Esophagus (tissue), 2 donors: Measurements from ENCODE around the gene TACSTD2. TPM values are rescaled to one million over a fixed set of nuclear protein-coding genes. Genes with fewer than 3 reads are reported as not detected.
"Not testable (repeated sequence)": the region's sequence is repeated elsewhere in the genome, so short reads cannot be mapped to it uniquely, and the experiment has no call there.

ENCODE experiments used
- H3K27ac ChIP-seq, 2 donors: one replicate each; pipeline ENCODE4 v1.5.1; 2013; ENCODE audit warnings: low read depth in 2 of 2, mild to moderate bottlenecking in 2 of 2, inconsistent platforms in 1 of 2, low read length in 1 of 2, moderate library complexity in 1 of 2
- H3K27me3 ChIP-seq, 2 donors: one replicate each; pipeline ENCODE4 v1.6.1; 2013; ENCODE audit warnings: low read length in 2 of 2, control low read depth in 1 of 2, mild to moderate bottlenecking in 1 of 2; ENCODE audit not compliant: insufficient read depth in 2 of 2, control insufficient read depth in 1 of 2
- H3K36me3 ChIP-seq, 2 donors: one replicate each; pipeline ENCODE4 v1.6.1; 2013; ENCODE audit warnings: low read length in 1 of 2; ENCODE audit not compliant: control insufficient read depth in 2 of 2, insufficient read depth in 2 of 2
- H3K4me1 ChIP-seq, 2 donors: one replicate each; pipeline ENCODE4 v1.6.1; 2013; ENCODE audit warnings: low read length in 1 of 2; ENCODE audit not compliant: control insufficient read depth in 2 of 2, insufficient read depth in 2 of 2
- H3K4me3 ChIP-seq, 2 donors: one replicate each; pipeline ENCODE4 v1.5.1; 2013; ENCODE audit warnings: low read length in 2 of 2, mild to moderate bottlenecking in 2 of 2, low read depth in 1 of 2, moderate library complexity in 1 of 2
- H3K9me3 ChIP-seq, 2 donors: one replicate each; pipeline ENCODE4 v1.6.1; 2013; ENCODE audit warnings: mild to moderate bottlenecking in 2 of 2, low read depth in 1 of 2, low read length in 1 of 2, moderate library complexity in 1 of 2; ENCODE audit not compliant: control insufficient read depth in 2 of 2, insufficient read depth in 1 of 2
- WGBS, 2 donors: extraction: QIAGEN DNeasy Blood & Tissue Kit; methylation state at CpG; one replicate each; pipeline ENCODE4 v1.1.7; 2013; 5-methylcytosine and 5-hydroxymethylcytosine counted together
- polyA plus RNA-seq, 2 donors: library from polyadenylated mRNA; stranded (reverse); fragments of 200-250 nt; gene quantifications; one replicate each; pipeline ENCODE4 v1.2.3, GENCODE V29; 2013
- donor health status: healthy with polysubstance abuse.
- donor health status: Bipolar disorder and iron deficiency.

TACSTD2 gene
- polyA plus RNA-seq, 2 donors = 946 to 1,164 TPM

- Histone ChIP-seq H3K36me3 (no peaks in the 10 kb centered on the region), H3K27me3 (no peaks in the 10 kb centered on the region), H3K27ac (peak overlapping the region; percentile 46 to 55), H3K9me3 (no peaks in the 10 kb centered on the region), H3K4me1 (peaks cover 2 to 6% of the 10 kb centered on the region in 2 donors), H3K4me3 (no peak overlapping the region)
- WGBS, 2 donors = 88% methylated on average over 1 of the region's 1 CpG
These were observed 14.8 kb upstream of the TACSTD2 start for GRCh38 chr1:58591806-58592205.

- H3K4me1 ChIP-seq = peaks cover 2 to 12% of the 10 kb centered on the region in 2 donors
- H3K27ac ChIP-seq = no peak overlapping the region
- H3K36me3 ChIP-seq = no peaks in the 10 kb centered on the region
- H3K27me3 ChIP-seq = no peaks in the 10 kb centered on the region
- no peak overlapping the region for H3K4me3 ChIP-seq
- no peaks in the 10 kb centered on the region for H3K9me3 ChIP-seq
These were observed 13.0 kb upstream of the TACSTD2 start for GRCh38 chr1:58590019-58590418.

GRCh38 chr1:58588396-58588795, 11.3 kb upstream of the TACSTD2 start:
- Histone ChIP-seq H3K27ac (peak overlapping the region; percentile 48 to 80), H3K9me3 (no peaks in the 10 kb centered on the region), H3K4me3 (no peak overlapping the region), H3K36me3 (no peaks in the 10 kb centered on the region), H3K27me3 (no peaks in the 10 kb centered on the region), H3K4me1 (peaks cover 3 to 18% of the 10 kb centered on the region in 2 donors)
- WGBS, 2 donors = 70 to 76% methylated on average over 5 of the region's 5 CpGs

- Histone ChIP-seq H3K9me3 (no peaks in the 10 kb centered on the region), H3K36me3 (no peaks in the 10 kb centered on the region), H3K27me3 (no peaks in the 10 kb centered on the region), H3K27ac (peak overlapping the region in 1 of 2 donors; percentile 26), H3K4me3 (no peak overlapping the region), H3K4me1 (peaks cover 2 to 18% of the 10 kb centered on the region in 2 donors)
- WGBS, 2 donors = 90 to 93% methylated on average over 2 of the region's 2 CpGs
These were observed 10.6 kb upstream of the TACSTD2 start for GRCh38 chr1:58587667-58588066.

GRCh38 chr1:58586271-58586670, 9.2 kb upstream of the TACSTD2 start:
- H3K36me3 ChIP-seq = no peaks in the 10 kb centered on the region
- H3K9me3 ChIP-seq = no peaks in the 10 kb centered on the region
- no peak overlapping the region for H3K4me3 ChIP-seq
- no peaks in the 10 kb centered on the region for H3K27me3 ChIP-seq
- 89 to 94% methylated on average over 4 of the region's 4 CpGs for WGBS, 2 donors
- H3K27ac ChIP-seq = peak overlapping the region; percentile 76 to 90
- peaks cover 2 to 11% of the 10 kb centered on the region in 2 donors for H3K4me1 ChIP-seq

- no peaks in the 10 kb centered on the region for H3K36me3 ChIP-seq
- 39 to 52% methylated on average over 3 of the region's 3 CpGs for WGBS, 2 donors
- H3K27ac ChIP-seq = peak overlapping the region; percentile 90 to 96
- H3K27me3 ChIP-seq = no peaks in the 10 kb centered on the region
- no peak overlapping the region for H3K4me3 ChIP-seq
- no peaks in the 10 kb centered on the region for H3K9me3 ChIP-seq
- H3K4me1 ChIP-seq = peaks cover 2 to 11% of the 10 kb centered on the region in 2 donors
These were observed 8.6 kb upstream of the TACSTD2 start for GRCh38 chr1:58585581-58586151.

GRCh38 chr1:58585166-58585565, 8.1 kb upstream of the TACSTD2 start:
- H3K27ac ChIP-seq = peak overlapping the region; percentile 90 to 96
- H3K9me3 ChIP-seq = no peaks in the 10 kb centered on the region
- H3K27me3 ChIP-seq = no peaks in the 10 kb centered on the region
- no peaks in the 10 kb centered on the region for H3K36me3 ChIP-seq
- 25 to 42% methylated on average over 2 of the region's 2 CpGs for WGBS, 2 donors
- no peak overlapping the region for H3K4me3 ChIP-seq
- peaks cover 2 to 11% of the 10 kb centered on the region in 2 donors for H3K4me1 ChIP-seq

GRCh38 chr1:58584082-58584895, 7.2 kb upstream of the TACSTD2 start:
- Histone ChIP-seq H3K27ac (peak overlapping the region; percentile 90 to 96), H3K27me3 (no peaks in the 10 kb centered on the region), H3K36me3 (no peaks in the 10 kb centered on the region), H3K4me1 (peaks cover 2 to 11% of the 10 kb centered on the region in 2 donors), H3K9me3 (no peaks in the 10 kb centered on the region), H3K4me3 (no peak overlapping the region)
- WGBS, 2 donors = 9 to 14% methylated on average over 8 of the region's 8 CpGs

- whole genome bisulfite sequencing, 2 donors = 23 to 38% methylated on average over 1 of the region's 1 CpG
- Histone ChIP-seq H3K27me3 (no peaks in the 10 kb centered on the region), H3K4me1 (peaks cover 2 to 11% of the 10 kb centered on the region in 2 donors), H3K4me3 (no peak overlapping the region), H3K27ac (peak overlapping the region; percentile 26 to 74), H3K9me3 (no peaks in the 10 kb centered on the region), H3K36me3 (no peaks in the 10 kb centered on the region)
These were observed 6.4 kb upstream of the TACSTD2 start for GRCh38 chr1:58583496-58583895.

- WGBS, 2 donors = 73 to 100% methylated on average over 1 of the region's 1 CpG
- not testable (repeated sequence) for H3K27me3 ChIP-seq, H3K36me3 ChIP-seq, H3K9me3 ChIP-seq, H3K4me3 ChIP-seq, H3K27ac ChIP-seq
- peaks cover 2 to 11% of the 10 kb centered on the region in 2 donors for H3K4me1 ChIP-seq
These were observed 5.1 kb upstream of the TACSTD2 start for GRCh38 chr1:58582143-58582542.
